ENCODE measurements around the gene SCAMP4. TPM values are rescaled to one million over a fixed set of nuclear protein-coding genes. Genes with fewer than 3 reads are reported as not detected.

The SCAMP4 gene
- polyA plus RNA-seq, 1 of the 3 experiments (the other 2 are of a cell fraction): 30.0 TPM

DNA sequence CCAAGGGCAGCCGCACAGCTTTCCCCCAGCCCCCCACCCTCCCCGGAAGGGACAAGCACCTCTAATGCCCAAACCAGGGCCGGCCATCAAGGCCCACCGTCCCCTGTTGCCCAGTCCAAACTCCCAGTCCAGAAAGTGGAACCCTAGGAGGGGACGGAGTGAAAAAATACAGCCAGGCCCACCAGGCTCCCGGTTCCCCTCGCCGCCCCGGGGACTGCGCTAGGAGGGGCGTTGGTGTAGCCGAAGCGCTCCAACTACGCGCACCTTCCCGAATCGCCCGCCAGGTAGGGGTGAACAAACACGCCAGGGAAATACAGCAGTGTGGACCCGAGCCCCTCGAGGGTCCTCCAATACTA is 43.2 kb upstream of the SCAMP4 start (continued):
- no peak for TF ChIP-seq FOXM1 (IDR thresholded peaks at IDR 0.05; ENCODE audit: low read depth)
- TF ChIP-seq, protein P1, sequence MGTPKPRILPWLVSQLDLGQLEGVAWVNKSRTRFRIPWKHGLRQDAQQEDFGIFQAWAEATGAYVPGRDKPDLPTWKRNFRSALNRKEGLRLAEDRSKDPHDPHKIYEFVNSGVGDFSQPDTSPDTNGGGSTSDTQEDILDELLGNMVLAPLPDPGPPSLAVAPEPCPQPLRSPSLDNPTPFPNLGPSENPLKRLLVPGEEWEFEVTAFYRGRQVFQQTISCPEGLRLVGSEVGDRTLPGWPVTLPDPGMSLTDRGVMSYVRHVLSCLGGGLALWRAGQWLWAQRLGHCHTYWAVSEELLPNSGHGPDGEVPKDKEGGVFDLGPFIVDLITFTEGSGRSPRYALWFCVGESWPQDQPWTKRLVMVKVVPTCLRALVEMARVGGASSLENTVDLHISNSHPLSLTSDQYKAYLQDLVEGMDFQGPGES (IDR thresholded peaks at IDR 0.05; ENCODE audit: low read depth, low read length): no peak
- TF ChIP-seq, protein P2, sequence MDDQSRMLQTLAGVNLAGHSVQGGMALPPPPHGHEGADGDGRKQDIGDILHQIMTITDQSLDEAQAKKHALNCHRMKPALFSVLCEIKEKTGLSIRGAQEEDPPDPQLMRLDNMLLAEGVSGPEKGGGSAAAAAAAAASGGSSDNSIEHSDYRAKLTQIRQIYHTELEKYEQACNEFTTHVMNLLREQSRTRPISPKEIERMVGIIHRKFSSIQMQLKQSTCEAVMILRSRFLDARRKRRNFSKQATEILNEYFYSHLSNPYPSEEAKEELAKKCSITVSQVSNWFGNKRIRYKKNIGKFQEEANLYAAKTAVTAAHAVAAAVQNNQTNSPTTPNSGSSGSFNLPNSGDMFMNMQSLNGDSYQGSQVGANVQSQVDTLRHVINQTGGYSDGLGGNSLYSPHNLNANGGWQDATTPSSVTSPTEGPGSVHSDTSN (IDR thresholded peaks at IDR 0.05): no peak
- TF ChIP-seq, protein P3, sequence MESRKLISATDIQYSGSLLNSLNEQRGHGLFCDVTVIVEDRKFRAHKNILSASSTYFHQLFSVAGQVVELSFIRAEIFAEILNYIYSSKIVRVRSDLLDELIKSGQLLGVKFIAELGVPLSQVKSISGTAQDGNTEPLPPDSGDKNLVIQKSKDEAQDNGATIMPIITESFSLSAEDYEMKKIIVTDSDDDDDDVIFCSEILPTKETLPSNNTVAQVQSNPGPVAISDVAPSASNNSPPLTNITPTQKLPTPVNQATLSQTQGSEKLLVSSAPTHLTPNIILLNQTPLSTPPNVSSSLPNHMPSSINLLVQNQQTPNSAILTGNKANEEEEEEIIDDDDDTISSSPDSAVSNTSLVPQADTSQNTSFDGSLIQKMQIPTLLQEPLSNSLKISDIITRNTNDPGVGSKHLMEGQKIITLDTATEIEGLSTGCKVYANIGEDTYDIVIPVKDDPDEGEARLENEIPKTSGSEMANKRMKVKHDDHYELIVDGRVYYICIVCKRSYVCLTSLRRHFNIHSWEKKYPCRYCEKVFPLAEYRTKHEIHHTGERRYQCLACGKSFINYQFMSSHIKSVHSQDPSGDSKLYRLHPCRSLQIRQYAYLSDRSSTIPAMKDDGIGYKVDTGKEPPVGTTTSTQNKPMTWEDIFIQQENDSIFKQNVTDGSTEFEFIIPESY (IDR thresholded peaks at IDR 0.05; ENCODE audit: borderline replicate concordance, low read depth): no peak

DNA sequence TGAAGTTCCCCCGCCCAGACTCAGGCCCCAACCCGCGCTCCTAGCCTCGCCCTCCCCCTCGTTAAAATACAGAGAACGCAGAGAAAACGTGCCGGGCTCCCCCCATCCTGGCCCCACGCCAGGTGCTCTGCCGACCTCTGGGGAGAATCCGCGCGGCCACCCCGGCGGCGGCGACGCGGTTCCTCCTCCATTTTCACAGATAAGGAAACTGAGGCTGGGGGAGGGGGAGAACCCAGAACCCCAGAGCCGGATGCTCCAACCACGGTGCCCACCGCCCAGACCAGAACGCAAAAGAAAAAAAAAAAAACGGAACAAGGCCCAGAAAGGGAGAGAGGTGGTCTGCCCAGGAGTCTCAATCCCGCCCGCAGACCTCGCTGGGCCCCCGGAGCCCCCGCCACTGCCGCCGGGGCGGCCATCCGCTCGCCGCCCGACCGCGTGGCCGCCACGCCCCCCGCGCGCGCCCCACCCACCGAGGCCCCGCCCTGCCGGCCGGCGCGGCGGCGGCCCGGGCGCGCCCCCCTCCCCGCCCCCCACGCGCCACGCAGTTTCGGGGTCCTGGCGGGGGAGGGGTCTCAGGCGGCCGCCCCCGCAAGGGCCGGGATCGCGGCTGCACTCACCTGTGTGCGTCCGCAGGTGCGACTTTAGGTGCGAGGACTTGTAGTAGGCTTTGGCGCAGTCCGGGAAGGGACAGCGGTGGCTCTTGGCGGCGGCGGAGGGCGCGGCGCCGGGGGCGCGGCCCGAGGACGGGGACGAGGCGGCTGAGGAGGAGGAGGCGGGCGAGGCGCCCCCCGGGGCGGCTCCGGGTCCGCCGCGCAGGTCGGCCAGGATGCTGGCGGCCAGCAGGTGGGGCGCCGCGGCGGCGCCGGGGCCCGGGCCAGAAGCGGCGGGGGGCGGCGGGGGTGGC is 42.5 kb upstream of the SCAMP4 start:
- H3K4me1 ChIP-seq (ENCODE audit: control insufficient read depth in 1 of 2, insufficient read depth in 2 of 2, low read depth in 1 of 2, low read length in 1 of 2): peaks cover 22 to 44% of the 10 kb centered on the region in 2 experiments; a peak in 3 of 4 replicates
- H3K4me3 ChIP-seq (ENCODE audit: low read depth in 2 of 2, low read length in 1 of 2): peak overlapping the region; percentile 81 to 90
- H3K9me3 ChIP-seq: no peaks in the 10 kb centered on the region
- DNase-seq: peak; percentile 87
- H4K20me1 ChIP-seq (ENCODE audit: insufficient read depth): peaks cover 49% of the 10 kb centered on the region
- H3K27me3 ChIP-seq (ENCODE audit: insufficient read depth): no peaks in the 10 kb centered on the region
- no peaks in the 10 kb centered on the region for H3K9me2 ChIP-seq
- ChIA-PET POLR2A (no interaction called here), CTCF (no interaction called here)
- peaks cover 3% of the 10 kb centered on the region for H3F3A ChIP-seq (replicated peaks; ENCODE audit: insufficient read depth)
- H2AFZ ChIP-seq (ENCODE audit: low read depth): no peak overlapping the region
- peak overlapping the region; percentile 67 to 86 for H3K27ac ChIP-seq (ENCODE audit: low read depth in 2 of 2, low read length in 1 of 2)
- H3K36me3 ChIP-seq (replicated peaks in 1 of 2; ENCODE audit: control insufficient read depth in 1 of 2, insufficient read depth in 2 of 2, low read length in 1 of 2): no peaks in the 10 kb centered on the region
- peak overlapping the region; percentile 98 for H3K4me2 ChIP-seq
- no peak for TF ChIP-seq JUND (IDR thresholded peaks at IDR 0.05)
- TF ChIP-seq NFIC (IDR thresholded peaks at IDR 0.05; ENCODE audit: borderline replicate concordance): peak; percentile 70; the same call in 1 of the 2 replicates
- no peak for TF ChIP-seq EP300 (IDR thresholded peaks at IDR 0.05; ENCODE audit: borderline replicate concordance in 1 of 2, low read depth in 1 of 2, low read length in 1 of 2)
- no peak for TF ChIP-seq SIN3A (IDR thresholded peaks at IDR 0.05; ENCODE audit: borderline replicate concordance, low read depth, low read length)
- TF ChIP-seq, protein P4, sequence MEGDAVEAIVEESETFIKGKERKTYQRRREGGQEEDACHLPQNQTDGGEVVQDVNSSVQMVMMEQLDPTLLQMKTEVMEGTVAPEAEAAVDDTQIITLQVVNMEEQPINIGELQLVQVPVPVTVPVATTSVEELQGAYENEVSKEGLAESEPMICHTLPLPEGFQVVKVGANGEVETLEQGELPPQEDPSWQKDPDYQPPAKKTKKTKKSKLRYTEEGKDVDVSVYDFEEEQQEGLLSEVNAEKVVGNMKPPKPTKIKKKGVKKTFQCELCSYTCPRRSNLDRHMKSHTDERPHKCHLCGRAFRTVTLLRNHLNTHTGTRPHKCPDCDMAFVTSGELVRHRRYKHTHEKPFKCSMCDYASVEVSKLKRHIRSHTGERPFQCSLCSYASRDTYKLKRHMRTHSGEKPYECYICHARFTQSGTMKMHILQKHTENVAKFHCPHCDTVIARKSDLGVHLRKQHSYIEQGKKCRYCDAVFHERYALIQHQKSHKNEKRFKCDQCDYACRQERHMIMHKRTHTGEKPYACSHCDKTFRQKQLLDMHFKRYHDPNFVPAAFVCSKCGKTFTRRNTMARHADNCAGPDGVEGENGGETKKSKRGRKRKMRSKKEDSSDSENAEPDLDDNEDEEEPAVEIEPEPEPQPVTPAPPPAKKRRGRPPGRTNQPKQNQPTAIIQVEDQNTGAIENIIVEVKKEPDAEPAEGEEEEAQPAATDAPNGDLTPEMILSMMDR (IDR thresholded peaks at IDR 0.05): no peak
- TF ChIP-seq MXI1 (IDR thresholded peaks at IDR 0.05; ENCODE audit: low read depth, low read length): peak; percentile 22
- TF ChIP-seq, protein P5, sequence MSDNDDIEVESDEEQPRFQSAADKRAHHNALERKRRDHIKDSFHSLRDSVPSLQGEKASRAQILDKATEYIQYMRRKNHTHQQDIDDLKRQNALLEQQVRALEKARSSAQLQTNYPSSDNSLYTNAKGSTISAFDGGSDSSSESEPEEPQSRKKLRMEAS (IDR thresholded peaks at IDR 0.05; ENCODE audit: low read depth): peak; percentile 36; the same call in 1 of the 2 replicates
- WGBS (ENCODE audit: low lambda C conversion rate): 0% methylated on average over 21 of the region's 109 CpGs
- H3K9ac ChIP-seq: peak overlapping the region; percentile 87
- H3K79me2 ChIP-seq (ENCODE audit: insufficient read depth): peaks cover 72% of the 10 kb centered on the region
